Nephron progenitor cell (in vitro differentiated cells): ENCODE results near the gene TMEM198.

Experiments
- DNase-seq: peaks from one replicate; pipeline ENCODE4 v3.0.0; 2021
- H3K27ac Mint-ChIP-seq: 2 replicates; pipeline ENCODE4 v1.8.0; 2021; ENCODE audit warnings: mild to moderate bottlenecking, moderate library complexity, mixed read lengths
- H3K27me3 Mint-ChIP-seq: 2 replicates; pipeline ENCODE4 v1.8.0; 2021; ENCODE audit warnings: mild to moderate bottlenecking, low read depth, mixed read lengths; ENCODE audit not compliant: poor library complexity
- H3K36me3 Mint-ChIP-seq: 2 replicates; pipeline ENCODE4 v1.8.0; 2021; ENCODE audit warnings: low read depth, mixed read lengths
- H3K4me1 Mint-ChIP-seq: 2 replicates; pipeline ENCODE4 v1.8.0; 2021; ENCODE audit warnings: mixed read lengths
- H3K4me3 Mint-ChIP-seq: 2 replicates; pipeline ENCODE4 v1.8.0; 2021; ENCODE audit warnings: mild to moderate bottlenecking, moderate library complexity, mixed read lengths
- H3K9me3 Mint-ChIP-seq: 2 replicates; pipeline ENCODE4 v1.8.0; 2021; ENCODE audit warnings: mild to moderate bottlenecking, moderate library complexity, mixed read lengths
- TF ChIP-seq, protein P1 (sequence below): fragments of 200-600 bp; sonication (generic); IDR thresholded peaks from 2 replicates; pipeline ENCODE4 v1.5.0; 2021; ENCODE audit warnings: antibody characterized with exemption

TMEM198 gene

GRCh38 chr2:219571311-219572236 is 27.7 kb downstream of the TMEM198 start, which contains the start of gene OBSL1:
Gene OBSL1 (minus strand): TSS chr2:219571539. CDS start chr2:219571232, 307 bp downstream.
- DNase-seq = peak; percentile 81
- Mint-ChIP-seq H3K4me3 (peak within 1 kb of the TSS; percentile 75), H3K4me1 (peaks cover 52% of the 10 kb centered on the region), H3K27me3 (peaks cover 14% of the 10 kb centered on the region), H3K27ac (peak within 1 kb of the TSS; percentile 56), H3K36me3 (peaks cover 25% of the 10 kb centered on the region), H3K9me3 (no peaks in the 10 kb centered on the region)
- TF ChIP-seq, protein P1, sequence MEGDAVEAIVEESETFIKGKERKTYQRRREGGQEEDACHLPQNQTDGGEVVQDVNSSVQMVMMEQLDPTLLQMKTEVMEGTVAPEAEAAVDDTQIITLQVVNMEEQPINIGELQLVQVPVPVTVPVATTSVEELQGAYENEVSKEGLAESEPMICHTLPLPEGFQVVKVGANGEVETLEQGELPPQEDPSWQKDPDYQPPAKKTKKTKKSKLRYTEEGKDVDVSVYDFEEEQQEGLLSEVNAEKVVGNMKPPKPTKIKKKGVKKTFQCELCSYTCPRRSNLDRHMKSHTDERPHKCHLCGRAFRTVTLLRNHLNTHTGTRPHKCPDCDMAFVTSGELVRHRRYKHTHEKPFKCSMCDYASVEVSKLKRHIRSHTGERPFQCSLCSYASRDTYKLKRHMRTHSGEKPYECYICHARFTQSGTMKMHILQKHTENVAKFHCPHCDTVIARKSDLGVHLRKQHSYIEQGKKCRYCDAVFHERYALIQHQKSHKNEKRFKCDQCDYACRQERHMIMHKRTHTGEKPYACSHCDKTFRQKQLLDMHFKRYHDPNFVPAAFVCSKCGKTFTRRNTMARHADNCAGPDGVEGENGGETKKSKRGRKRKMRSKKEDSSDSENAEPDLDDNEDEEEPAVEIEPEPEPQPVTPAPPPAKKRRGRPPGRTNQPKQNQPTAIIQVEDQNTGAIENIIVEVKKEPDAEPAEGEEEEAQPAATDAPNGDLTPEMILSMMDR = no peak

- peaks cover 14% of the 10 kb centered on the region for H3K27me3 Mint-ChIP-seq
- peaks cover 61% of the 10 kb centered on the region for H3K4me1 Mint-ChIP-seq
- H3K9me3 Mint-ChIP-seq = no peaks in the 10 kb centered on the region
- TF ChIP-seq, protein P1 = no peak
- H3K36me3 Mint-ChIP-seq = peaks cover 21% of the 10 kb centered on the region
- peak within 1 kb of the TSS; percentile 56 for H3K27ac Mint-ChIP-seq
- H3K4me3 Mint-ChIP-seq = peak within 1 kb of the TSS; percentile 75
- no peak for DNase-seq
Observed at GRCh38 chr2:219572237-219573001, 28.6 kb downstream of the TMEM198 start, which contains the start of gene INHA. Gene INHA (plus strand): TSS chr2:219572310. CDS start chr2:219572375, 65 bp downstream.

DNA sequence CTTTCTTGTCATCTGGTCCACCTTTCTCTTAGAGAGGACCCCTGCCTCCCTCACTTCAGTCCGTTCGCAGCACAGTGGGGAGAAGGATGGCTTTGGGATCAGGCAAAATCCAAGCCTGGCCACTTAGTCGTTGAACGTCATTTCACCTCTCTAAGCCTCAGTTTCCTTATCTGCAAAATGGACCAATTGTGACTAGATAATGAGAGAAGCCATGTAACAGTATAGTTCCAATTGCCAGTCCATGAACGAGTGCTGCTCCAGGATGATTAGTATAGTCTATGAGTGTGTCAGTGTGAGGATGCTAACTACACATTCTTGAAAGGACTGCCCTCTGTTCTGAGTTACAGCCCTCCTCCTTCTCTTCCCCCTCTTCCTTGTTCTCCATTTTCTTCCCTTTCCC is 29.3 kb downstream of the TMEM198 start:
- DNase-seq = no peak
- H3K36me3 Mint-ChIP-seq = peaks cover 13% of the 10 kb centered on the region
- peak overlapping the region; percentile 40 for H3K27ac Mint-ChIP-seq
- peaks cover 14% of the 10 kb centered on the region for H3K27me3 Mint-ChIP-seq
- TF ChIP-seq, protein P1 = no peak
- peak overlapping the region; percentile 44 for H3K4me3 Mint-ChIP-seq
- H3K4me1 Mint-ChIP-seq = peaks cover 65% of the 10 kb centered on the region
- H3K9me3 Mint-ChIP-seq = no peaks in the 10 kb centered on the region

DNA sequence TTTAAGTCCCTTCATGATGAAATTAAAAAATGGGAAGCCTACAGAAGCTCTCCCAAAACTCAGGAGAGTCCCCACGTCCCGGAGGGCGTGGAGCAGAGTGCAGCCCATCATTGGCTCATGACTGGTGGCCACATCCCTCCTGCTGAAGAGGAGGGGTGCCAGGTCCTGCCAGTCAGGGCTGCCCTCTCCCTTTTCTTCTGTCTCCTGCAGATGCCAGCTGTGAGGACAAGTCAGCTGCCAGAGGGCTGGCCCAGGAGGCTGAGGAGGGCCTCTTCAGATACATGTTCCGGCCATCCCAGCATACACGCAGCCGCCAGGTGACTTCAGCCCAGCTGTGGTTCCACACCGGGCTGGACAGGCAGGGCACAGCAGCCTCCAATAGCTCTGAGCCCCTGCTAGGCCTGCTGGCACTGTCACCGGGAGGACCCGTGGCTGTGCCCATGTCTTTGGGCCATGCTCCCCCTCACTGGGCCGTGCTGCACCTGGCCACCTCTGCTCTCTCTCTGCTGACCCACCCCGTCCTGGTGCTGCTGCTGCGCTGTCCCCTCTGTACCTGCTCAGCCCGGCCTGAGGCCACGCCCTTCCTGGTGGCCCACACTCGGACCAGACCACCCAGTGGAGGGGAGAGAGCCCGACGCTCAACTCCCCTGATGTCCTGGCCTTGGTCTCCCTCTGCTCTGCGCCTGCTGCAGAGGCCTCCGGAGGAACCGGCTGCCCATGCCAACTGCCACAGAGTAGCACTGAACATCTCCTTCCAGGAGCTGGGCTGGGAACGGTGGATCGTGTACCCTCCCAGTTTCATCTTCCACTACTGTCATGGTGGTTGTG is 30.9 kb downstream of the TMEM198 start:
- TF ChIP-seq, protein P1 = no peak
- Mint-ChIP-seq H3K4me3 (no peak overlapping the region), H3K27me3 (peaks cover 17% of the 10 kb centered on the region), H3K9me3 (no peaks in the 10 kb centered on the region), H3K27ac (no peak overlapping the region), H3K4me1 (peaks cover 66% of the 10 kb centered on the region), H3K36me3 (peaks cover 2% of the 10 kb centered on the region)
- no peak for DNase-seq
